PC-9 (cell line): ENCODE data around the gene SPHK1.
"Not testable (repeated sequence)": the region's sequence is repeated elsewhere in the genome, so short reads cannot be mapped to it uniquely, and the experiment has no call there.

ENCODE experiments used
- CTCF ChIP-seq: fragments of 200-600 bp; sonication (generic); conservative IDR thresholded peaks from 2 replicates; pipeline ENCODE4 v1.6.1; 2017; ENCODE audit warnings: mixed run types, antibody characterized with exemption, mild to moderate bottlenecking, moderate library complexity
- EZH2 ChIP-seq: fragments of 200-600 bp; sonication (generic); IDR thresholded peaks from 2 replicates; pipeline ENCODE4 v1.8.0; 2017; ENCODE audit warnings: antibody characterized with exemption, low read depth

GRCh38 chr17:76359776-76360175 is 24.6 kb upstream of the SPHK1 start:
- TF ChIP-seq CTCF, EZH2: not testable (repeated sequence)
